Sigmoid colon (tissue), 4 donors: ENCODE measurements around the gene KIAA0232.

Experiments
- EP300 ChIP-seq, 4 donors: sonication (generic); formaldehyde crosslinking; IDR thresholded peaks; one replicate each; pipeline ENCODE4 v1.6.1; 2017; ENCODE audit warnings: antibody characterized with exemption in 4 of 4
- POLR2A ChIP-seq, 2 donors: fragments of 450-650 bp; IDR thresholded peaks; one replicate each; pipeline ENCODE4 v1.6.1; 2016; ENCODE audit warnings: antibody characterized with exemption in 2 of 2, mild to moderate bottlenecking in 2 of 2, moderate library complexity in 2 of 2
- POLR2AphosphoS5 ChIP-seq, 4 donors: sonication (generic); formaldehyde crosslinking; IDR thresholded peaks; one replicate each; pipeline ENCODE4 v1.6.1; 2017; ENCODE audit warnings: antibody characterized with exemption in 4 of 4
- TF ChIP-seq, protein P1 (sequence below), 4 experiments: fragments of 450-650 bp in 3 of 4; fragments of 200-600 bp in 1 of 4; IDR thresholded peaks; one replicate each; pipeline ENCODE4 v1.5.1; 2016 to 2019; ENCODE audit warnings: antibody characterized with exemption in 4 of 4, mild to moderate bottlenecking in 3 of 4, moderate library complexity in 2 of 4

- TF ChIP-seq, protein P1, sequence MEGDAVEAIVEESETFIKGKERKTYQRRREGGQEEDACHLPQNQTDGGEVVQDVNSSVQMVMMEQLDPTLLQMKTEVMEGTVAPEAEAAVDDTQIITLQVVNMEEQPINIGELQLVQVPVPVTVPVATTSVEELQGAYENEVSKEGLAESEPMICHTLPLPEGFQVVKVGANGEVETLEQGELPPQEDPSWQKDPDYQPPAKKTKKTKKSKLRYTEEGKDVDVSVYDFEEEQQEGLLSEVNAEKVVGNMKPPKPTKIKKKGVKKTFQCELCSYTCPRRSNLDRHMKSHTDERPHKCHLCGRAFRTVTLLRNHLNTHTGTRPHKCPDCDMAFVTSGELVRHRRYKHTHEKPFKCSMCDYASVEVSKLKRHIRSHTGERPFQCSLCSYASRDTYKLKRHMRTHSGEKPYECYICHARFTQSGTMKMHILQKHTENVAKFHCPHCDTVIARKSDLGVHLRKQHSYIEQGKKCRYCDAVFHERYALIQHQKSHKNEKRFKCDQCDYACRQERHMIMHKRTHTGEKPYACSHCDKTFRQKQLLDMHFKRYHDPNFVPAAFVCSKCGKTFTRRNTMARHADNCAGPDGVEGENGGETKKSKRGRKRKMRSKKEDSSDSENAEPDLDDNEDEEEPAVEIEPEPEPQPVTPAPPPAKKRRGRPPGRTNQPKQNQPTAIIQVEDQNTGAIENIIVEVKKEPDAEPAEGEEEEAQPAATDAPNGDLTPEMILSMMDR (IDR thresholded peaks at IDR 0.05), result no peak
- no peak for TF ChIP-seq EP300 (IDR thresholded peaks at IDR 0.05)
- no peak for TF ChIP-seq POLR2A (IDR thresholded peaks at IDR 0.05)
- TF ChIP-seq POLR2AphosphoS5 (IDR thresholded peaks at IDR 0.05), result no peak
Measured at GRCh38 chr4:6890358-6890757, 107.8 kb downstream of the KIAA0232 start.
